NCI-H226 (cell line): Measurements from ENCODE around the gene LLGL1.

Source experiments
- DNase-seq: peaks from one replicate; pipeline ENCODE4 v3.0.0-alpha.2; 2015

LLGL1 gene

GRCh38 chr17:18253947-18254821, 28.7 kb downstream of the LLGL1 start:
- no peak for DNase-seq

GRCh38 chr17:18254888-18255649, 29.6 kb downstream of the LLGL1 start:
- DNase-seq = no peak

DNA sequence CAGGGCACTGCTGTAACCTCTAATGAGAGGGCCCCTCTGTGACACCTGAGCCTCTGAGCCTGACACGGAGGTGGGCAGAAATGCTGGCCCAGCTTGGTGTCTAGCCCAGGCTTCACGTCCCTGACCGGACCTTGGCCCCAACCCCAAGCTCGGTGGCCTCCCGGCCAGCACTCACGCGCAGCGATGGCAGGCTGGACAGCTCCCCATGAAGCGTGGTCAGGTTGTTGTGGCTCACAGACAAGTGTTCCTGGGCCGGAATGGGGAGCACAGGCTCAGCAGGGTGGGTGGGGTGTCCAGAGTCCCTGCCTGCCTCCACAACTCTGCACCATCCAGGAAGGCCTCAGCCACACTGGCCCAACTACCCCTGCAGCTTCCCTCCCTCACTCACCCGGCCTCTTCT, 30.9 kb downstream of the LLGL1 start:
- DNase-seq = no peak

DNA sequence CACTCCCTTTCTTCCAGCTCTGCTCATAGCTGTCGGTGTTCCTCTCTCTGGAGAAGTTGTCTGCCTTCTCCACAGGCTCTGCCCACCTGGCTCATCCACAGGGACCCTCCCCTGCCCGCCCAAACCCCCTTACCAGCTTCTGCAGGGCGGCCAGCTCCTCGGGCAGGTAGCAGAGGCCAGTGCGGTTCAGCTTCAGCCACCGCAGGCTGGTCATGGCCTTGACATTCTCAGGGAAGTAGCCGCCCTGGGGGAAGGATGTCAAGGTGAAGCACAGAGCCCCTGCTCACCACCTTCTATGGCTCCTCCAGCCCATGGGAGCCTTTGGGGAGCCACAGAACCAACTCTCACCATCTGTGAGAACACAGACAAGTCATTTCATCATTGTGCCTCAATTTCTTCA, 31.3 kb downstream of the LLGL1 start:
- DNase-seq = no peak

GRCh38 chr17:18257268-18257981, 32.0 kb downstream of the LLGL1 start:
- peak; percentile 67 for DNase-seq

DNA sequence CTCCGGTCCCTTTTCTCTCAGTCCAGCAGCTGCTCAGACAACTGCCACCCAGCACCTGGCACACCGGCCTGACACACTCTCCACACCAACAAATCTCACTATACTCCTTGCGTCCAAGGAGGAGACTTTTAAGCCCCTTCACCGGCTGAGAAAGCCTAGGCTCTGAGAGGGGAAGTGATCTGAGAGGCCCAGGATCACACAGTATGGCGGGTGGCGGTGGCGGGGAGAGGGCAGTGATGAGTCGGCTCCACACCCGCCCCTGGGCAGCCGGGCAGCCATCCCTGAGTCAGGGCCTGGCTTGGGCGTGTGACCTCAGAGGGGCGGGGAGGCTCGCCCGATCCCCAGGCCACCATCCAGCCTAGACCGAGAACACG, 32.5 kb downstream of the LLGL1 start:
- peak; percentile 82 for DNase-seq

DNA sequence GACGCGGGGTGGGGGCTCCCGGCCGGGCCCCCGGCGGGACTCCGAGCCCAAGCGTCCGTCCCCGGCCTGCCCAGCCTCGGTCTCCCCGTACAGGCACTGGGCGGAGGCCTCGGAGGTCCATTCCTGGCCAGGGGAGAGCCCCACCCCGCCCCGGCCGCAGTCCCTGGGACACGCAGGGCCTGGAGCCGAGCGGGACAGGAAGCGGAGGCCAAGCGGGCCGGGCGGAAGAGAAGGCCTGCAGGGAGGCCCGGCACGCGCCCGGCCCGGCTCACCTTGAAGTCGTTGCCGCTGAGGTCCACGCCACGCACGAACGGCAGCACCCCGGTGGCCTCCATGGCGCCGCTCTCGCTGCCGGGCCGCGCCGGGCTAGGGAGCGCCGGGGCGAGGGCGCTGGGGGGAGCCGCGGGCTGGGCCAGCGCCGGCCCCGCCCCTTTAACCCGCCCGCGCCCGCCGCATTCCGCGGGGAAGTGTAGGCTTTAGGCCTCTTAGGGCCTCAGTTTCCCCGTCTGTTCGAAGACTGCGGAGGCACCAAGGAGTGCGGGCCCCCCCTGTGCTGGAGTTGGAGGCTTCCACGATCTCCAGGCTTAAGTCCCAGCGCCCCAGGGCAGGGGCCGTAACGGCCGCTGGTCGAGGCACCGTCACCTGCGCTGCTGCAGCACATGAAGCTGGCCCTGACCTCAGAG, 33.1 kb downstream of the LLGL1 start, which contains the start of gene FLII:
FLII (minus strand) TSS at position 383 of the 683 bp plus-strand sequence; CDS start at position 335, 48 bp downstream.
- DNase-seq = no peak

DNA sequence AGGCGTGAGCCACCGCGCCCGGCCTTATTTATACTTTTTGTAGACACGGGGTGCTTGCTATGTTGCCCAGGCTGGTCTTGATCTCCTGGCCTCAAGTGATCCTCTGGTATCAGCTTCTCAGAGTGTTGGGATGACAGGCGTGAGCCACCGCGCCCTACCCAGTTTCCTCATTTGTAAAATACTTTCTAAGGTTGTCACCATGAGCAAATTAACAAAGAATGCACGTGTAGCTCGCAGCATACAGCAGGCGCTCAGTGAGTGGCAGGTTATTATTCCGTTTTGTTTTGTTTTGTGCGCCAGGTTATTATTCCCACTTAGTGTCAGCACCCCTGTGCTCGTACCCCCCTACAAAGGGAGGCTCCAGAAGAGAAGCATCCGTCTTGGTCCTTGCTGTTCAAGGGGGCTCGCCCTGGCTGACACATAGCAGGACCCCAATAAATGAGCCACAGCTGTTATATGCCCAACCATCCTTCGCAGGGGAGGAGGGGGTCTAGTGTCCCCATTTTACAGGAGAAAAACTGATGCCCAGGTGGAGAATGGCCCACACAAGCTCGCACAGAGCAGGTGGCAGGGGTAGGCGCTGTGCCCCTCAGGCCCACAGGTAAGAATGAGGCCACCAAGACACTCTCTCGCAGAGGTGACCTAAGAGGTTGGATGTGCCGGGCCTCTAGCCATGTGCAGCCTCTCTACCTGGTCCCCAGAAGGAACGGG, 34.3 kb downstream of the LLGL1 start:
- DNase-seq = peak; percentile 71

DNA sequence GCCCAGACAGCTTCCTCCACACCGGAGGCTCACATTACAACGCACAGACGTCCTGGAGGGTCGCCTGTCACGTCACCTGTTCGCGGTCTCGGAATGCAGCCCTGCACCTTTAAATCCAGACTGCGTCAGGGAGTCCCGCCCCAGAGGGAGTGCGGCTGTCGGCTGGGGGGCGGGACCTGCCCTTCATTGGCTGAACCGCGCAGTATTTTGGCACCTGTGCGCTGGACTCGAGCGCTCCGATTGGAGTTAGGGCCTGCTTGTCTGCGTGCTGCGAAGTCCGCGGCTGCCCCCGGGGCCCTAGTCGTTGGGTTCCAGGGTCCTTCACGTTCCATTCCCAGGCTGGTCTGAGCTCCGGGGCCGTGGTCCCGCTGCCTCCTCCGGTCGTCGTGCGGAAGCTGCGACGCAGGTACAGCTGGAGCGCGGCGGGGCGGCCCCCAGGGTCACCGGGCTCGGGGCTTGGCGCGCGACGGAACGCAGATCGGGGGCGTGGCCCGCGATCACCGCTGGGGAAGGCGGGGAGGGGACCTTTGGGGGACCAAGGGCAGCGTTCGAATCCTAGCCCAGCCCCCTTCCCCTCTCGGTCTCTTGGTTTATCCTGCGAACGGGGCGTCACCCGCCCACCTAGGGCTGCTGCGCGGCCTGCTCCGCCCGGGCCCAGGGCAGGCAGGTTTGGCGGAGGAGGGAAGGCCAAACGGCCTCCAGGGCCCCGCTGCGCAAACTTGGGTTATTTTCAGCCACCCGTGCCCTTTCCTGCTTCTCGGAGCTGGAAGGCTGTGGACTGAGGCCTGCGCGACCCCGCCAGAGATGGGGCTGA, 35.1 kb downstream of the LLGL1 start, which contains the start of gene MIEF2:
MIEF2 (plus strand) TSS at position 331 of the 814 bp plus-strand sequence. CDS start 2,059 bp downstream, outside the sequence.
- peak; percentile 94 for DNase-seq

DNA sequence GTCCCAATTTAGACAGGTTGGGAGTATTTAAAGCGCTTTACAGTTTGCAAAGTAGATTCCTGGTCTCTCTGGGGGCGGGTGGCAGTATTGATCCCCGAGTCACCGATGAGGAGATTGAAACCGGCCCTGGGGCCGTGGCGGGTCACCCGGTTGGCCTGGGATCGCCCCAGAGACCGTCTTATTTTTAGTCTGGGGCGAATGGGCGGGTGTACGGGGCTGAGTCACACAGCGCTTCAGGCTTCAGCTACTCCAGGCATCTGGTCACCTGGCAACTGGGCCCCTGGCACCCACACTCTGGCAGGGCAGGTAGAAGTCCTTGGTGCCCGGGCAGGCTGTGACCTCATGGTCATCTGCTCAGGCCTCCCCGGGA, 35.7 kb downstream of the LLGL1 start:
- peak; percentile 58 for DNase-seq

GRCh38 chr17:18261659-18262058, 36.2 kb downstream of the LLGL1 start:
- no peak for DNase-seq

- DNase-seq = no peak
These were observed 36.7 kb downstream of the LLGL1 start for GRCh38 chr17:18262111-18262510.

DNA sequence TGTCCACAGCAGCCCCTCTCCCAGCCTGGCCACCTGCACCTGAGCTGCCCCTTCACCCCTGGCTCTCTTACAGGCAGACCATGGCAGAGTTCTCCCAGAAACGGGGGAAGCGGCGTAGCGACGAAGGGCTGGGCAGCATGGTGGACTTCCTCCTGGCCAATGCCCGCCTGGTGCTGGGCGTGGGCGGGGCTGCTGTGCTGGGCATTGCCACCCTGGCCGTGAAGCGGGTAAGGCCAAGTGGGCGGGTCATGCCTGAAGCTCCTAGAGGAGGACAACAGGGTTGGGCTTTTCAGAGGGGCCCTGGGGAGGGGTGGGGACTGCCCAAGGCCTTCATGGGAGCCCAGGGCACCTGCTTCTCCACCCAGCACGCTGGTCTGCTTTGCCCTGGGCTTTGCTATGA, 37.2 kb downstream of the LLGL1 start:
- DNase-seq = no peak

- no peak for DNase-seq
These were observed 38.6 kb downstream of the LLGL1 start for GRCh38 chr17:18263885-18264682.

DNA sequence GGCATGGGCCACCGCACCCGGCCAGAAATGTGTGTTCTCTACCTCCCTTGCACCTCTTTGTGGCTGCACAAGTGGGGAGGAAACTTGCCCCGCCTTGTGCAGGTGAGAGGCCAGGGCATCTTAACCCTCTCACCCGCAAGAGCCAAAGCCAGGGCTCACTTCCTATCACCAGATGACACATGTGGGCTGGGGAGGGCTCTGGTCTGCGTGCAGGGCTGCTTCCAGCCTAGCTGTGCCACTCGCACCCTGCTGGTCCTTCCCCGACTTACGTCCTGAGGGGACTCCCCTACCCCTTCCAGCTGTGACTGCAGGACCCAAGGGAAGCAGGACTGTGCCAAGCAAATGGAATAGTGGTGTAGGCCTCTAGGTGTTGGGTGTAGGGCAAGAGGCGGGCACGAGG, 41.9 kb downstream of the LLGL1 start:
- DNase-seq = no peak

- DNase-seq = no peak
These were observed 42.7 kb downstream of the LLGL1 start for GRCh38 chr17:18267927-18268711.

GRCh38 chr17:18270046-18270931, 44.9 kb downstream of the LLGL1 start:
- no peak for DNase-seq

- DNase-seq = no peak
These were observed 51.6 kb downstream of the LLGL1 start for GRCh38 chr17:18277076-18277475.
